HT1080 (cell line): ENCODE measurements around the gene KRT13. TPM values are rescaled to one million over a fixed set of nuclear protein-coding genes. Genes with fewer than 3 reads are reported as not detected.

Experiments
- DNase-seq: peaks from one replicate; pipeline ENCODE4 v3.0.0-alpha.2; 2015; ENCODE audit warnings: low read depth
- total RNA-seq: library from RNA; depleted of rRNA; stranded (reverse); fragments of >200 nt; shearing (Covaris generic); gene quantifications from 2 replicates; pipeline ENCODE4 v1.2.3, GENCODE V29; 2014

Gene KRT13
- total RNA-seq, 1 experiment from 2014 or later, result not detected

DNA sequence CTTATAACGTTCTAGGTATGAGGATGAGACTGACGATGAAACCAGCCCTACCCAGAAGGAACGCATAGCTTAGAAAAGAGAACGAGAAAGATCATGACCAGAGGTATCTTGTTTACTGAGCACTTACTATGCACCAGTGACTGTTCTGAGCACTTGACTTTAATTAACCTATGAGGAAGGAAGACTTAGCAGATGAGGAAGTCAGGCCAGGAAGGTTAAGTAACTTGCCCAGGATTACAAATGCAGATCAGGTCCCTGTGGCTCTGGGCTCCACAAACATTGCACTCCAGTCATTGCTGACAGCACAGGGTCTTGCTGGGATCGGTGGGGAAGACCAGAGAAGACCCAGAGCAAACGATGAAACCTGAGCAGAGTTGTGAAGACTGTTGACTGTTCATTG lies 7.1 kb downstream of the KRT13 start:
- DNase-seq, result no peak

DNA sequence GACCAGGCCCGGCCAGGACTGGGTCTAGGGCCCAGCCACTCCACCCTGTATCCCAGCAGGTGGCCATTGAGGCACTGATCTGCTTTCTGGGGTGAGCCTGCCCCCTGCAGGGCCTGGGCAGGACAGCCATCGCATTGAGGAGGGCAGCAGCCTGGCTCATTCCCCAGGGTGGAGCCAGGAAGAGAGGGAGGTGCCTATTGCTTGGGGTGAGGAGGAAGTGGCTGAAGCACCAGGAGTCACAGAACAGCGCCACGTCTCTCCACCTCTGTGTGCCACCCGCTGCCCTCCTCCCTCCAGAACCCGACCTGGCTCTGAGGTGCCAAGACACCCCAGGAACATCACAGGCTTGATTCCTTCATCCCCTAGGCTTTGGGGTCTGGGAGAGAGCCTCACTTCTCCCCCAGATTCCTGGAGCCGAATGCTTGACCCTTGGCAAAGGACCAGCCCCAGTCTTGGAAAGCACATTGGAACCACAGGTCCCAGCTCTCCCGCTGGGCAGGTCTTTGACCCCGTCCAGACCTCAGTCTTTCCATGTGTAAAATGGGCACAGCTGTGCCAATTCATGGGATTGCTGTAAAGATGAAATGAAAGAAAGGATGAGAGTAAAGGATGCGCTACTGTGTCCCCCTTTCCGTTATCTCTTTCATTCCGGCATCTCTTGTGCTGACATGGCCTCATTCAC lies 8.5 kb downstream of the KRT13 start:
- peak; percentile 90 for DNase-seq

DNA sequence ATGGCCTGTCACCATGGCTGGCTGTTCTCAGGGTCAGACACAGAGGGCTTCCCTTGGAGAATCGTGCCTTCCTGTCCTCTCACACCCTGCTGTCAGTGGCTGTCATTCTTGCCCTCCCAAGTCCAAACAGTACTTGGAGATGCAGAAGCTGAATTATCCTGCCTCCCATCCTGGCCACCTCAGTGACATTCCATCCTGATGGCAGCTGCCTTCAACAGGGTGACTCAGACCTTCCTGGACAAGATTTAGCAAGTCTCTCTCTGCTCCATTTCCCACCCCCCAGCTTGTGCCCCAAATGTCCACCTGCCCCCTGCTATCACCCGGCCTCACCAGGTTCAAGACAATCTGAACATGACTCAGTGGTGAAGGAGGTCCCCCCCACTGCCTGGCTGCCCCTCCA lies 10.9 kb downstream of the KRT13 start:
- DNase-seq, result peak; percentile 39

DNA sequence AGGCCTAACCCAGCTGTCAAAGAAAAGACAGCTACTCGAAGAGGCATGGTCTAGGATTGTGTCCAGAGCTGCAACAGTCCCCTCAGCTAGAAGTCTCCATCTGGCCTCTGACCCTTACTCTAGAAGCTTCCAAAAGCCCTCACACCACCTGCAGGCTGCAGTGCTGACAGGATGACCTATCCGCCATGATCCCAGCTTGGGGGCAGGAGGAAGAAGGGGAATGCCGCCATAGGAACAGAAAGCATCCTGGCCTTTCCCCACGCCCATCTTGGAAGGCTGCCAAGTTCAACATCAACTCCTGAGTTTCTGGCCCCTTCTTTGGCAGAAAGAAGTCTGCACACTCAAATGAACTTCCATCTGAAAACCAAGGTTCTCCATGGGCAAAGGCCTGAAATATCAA lies 12.6 kb downstream of the KRT13 start:
- DNase-seq, result peak; percentile 21

DNA sequence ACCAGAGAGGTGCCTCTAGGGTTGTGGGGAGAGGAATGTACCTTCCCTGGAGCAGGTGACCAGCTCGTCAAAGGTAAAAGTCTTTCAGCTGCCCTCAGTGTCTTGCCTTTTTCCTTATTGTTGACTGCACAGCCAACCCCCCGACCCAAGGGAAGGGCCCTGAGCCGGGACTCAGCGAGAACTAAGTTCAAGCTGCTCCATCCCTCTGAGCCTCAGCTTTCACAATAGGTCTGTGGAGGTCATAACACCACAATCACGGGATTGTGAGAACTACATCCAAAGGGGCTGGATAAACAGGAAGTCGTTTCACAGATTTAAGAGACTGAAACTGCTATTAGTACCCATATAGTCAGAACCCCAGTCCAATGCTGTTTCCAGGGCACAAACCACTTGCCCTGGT lies 13.1 kb downstream of the KRT13 start:
- peak; percentile 8 for DNase-seq

DNA sequence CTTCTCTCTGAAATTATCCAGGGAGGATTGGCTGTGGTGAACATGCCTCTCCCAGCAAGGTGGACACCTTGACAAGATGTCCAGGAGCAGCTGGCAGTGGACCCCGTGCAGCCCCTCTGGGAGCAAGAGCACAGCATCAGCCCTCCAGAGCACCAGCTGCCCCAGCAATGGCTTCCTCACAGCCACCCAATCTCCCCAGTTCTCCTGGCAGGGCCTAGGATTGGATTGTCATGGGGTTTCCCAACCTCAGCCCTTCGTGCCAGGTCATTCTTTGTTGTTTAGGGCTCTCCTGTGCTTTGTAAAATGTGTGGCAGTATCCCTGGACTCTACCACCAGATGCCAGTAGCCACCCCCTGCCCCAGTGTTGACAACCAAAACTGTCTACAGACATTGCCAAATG lies 13.9 kb downstream of the KRT13 start:
- no peak for DNase-seq

DNA sequence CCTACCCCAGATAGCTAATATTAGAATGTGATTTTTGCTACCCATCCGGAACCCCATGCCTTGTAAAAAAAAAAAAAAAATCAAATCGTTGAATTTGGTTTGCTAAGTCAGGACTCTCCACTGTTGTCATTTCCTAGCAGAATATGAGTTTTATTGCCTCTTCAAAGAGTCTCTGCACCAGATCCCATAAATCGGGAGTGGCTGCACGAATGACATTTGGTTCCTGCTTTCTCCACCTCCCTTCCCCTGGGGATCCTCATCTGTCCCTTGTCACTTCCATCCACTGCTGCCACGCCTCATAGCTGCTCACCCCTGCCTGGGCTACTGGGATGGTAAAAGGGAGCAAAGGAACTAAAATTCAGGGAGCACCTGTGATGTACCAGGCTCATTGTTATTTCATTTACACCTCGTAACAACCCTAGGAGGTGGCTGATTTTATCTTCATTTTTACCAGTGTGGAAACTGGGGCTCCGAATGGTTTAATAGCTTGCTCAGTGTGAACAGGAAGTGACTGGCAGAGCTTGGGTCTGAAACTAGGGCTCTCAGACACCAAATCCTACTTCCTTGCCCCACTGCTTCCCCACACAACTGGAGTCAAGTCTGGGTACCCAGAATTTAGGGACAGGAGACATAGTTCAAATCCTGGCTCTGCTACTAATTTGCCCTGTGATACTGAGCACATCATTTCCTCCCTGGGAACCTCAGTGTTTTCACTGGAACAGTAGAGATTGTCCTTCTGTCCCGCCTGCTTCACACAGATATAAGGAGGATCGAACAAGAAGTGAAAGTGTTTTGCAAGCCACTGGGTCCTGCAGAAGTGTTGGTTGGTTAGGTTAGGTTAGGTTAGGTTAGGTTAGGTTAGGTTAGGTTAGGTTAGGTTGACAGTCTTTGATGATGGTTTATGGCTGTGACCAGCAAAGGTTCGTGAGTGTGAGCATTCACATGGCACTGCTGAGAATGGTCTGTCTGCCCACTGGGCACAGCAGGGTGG lies 15.1 kb downstream of the KRT13 start:
- DNase-seq, result no peak

DNA sequence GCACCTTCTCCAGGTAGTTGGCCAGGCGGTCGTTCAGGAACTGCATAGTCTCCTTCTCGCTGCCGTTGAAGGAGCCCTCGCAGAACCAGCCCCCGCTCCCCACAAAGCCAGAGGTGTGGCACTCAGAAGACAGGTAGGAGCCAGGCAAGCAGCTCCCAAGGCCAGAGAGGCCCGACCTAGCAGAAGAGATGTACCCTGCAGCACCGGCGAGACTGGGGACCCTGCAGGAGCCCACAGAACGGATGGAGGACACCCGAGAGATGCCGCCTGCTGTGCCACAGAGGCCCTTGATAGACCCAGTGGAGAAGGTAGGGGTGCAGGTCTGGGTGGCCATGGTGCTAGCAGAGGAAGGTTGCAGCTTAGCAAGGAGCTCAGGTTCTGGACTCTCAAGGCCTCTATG lies 15.9 kb downstream of the KRT13 start, which contains the start of gene KRT36:
KRT36 (minus strand) TSS at position 380 of the 400 bp plus-strand sequence; CDS start at position 334, 46 bp downstream.
- DNase-seq, result no peak

DNA sequence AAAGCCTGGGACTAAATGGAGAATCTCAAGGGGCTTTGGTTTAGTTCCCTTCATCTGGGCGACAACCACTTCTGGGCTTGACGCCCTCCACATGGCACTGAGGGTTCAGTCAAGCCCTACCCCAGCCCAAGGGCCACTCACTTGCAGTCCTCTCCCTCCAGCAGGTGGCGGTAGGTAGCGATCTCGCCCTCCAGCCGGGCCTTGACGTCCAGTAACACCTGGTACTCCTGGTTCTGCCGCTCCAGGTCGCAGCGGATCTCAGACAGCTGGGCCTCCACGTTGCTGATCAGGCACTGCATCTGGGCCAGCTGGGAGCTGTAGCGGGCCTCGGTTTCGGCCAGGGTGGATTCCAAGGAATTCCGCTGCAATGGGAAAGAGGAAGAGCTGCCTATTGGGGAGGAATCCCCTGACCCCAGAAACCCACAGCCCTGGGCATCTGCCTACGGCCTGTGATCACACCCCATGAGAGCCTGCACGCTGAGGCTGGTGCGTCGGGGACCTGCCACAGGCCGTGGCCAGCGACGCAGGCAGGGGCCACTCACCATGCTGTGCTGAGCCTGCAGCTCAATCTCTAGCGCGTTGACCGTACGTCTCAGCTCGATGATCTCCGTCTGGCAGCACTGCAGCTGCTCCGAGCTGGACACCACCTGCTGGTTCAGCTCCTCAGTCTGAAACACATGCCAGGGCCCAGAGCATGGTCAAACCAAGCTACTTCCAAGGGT lies 18.4 kb downstream of the KRT13 start:
- DNase-seq, result no peak

DNA sequence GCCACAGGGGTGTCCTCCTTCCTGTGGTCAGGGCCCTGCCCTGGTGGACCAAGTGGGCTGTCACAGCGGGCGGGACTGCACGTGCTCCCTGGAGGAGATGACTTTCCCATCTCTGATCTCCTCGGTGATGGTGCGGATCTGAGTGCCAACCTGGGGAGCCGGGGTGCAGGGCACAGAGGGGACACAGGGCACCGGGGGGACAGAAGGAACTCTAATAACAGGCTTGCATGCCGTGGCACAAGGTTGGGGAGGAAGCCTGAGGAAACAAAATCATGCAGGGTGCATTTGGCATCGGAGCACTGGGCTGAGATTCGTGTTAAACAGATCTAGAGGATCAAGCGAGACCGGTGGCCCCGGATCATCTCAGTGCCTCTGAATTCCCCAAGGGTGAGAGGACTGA lies 19.1 kb downstream of the KRT13 start:
- no peak for DNase-seq

DNA sequence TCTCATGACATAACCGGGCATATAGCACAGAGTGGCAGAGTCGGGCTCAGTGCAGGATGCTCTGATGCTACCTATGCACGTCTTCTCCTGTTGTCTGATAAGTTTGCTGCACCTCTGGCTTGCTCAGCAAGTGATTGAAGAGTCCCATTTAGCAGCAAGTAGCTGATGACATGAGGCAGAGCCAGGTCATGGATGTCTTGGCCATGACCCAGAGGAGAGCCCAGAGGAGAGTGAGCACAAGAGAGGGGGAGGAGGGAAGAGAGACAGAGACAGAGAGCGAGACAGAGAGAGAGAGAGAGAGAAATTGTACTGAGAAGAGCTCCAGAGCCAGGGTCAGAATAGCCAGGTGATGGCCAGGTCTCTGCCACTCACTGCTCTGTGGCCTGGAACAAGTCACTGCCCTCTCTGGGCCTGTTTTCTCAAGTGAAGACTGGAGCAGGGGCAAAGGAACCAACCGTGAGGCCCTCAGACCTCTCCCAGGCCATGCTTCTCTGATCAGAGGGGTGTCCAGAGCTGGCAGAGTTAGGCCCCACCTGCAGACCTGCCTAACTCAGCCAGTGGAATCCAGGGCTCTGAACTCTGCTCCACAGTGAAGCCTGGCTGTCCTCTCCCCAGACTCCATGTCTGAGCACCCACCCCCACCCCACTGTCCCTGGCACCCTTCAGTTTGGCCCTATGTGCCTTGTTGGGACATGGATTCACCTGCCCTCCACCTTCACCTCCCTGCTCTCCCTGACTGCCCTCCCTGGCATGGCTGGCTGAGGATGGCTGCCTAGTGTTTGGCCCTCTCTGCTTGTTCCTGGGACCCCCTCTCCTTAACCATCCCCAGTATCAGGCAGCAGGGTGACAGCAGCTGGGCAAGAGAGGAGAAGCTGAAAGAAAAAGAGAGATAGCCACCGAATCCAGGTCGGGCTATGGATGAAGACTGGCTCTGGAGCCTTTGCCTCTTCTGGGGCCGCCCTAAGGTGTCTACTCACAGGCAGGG lies 20.2 kb downstream of the KRT13 start:
- no peak for DNase-seq

DNA sequence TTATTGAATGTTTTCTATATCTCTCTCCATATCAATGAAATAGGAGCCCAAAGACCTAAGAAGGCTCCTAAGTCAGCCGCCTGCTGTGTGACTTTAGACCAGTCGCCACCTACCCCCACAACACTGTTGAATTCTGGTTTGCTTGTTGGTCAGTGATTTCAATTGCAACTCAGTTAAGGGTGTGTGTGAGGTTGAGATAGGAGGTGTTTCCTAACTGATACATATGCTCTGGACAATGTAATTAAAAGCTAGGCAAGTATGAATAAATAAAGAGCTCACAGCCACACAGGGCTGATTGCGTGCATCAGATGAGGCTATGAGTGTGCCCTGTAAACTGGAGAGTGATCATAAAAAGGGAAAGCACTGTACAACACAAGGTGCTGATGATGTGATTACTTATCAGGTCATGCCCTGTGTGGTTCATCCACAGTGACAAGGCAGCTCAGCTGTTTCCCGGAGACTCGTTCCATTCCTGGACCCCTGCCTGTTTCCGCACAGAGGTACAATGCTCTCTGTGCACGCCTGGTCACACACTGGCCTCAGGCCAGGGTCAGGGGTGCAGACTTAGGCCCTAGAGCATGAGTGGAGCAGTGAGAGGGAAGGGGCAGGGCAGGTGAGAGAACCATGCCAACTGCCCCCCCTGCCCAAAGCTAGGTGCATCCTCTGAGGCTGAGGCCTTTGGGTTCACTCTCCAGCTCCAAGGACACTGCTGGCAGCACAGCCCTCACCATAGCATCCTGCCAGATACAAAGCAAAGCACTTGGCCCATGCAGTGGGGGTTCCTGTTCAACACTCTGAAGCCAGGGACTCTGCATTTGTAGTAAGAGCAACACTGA lies 21.2 kb downstream of the KRT13 start:
- DNase-seq, result no peak

DNA sequence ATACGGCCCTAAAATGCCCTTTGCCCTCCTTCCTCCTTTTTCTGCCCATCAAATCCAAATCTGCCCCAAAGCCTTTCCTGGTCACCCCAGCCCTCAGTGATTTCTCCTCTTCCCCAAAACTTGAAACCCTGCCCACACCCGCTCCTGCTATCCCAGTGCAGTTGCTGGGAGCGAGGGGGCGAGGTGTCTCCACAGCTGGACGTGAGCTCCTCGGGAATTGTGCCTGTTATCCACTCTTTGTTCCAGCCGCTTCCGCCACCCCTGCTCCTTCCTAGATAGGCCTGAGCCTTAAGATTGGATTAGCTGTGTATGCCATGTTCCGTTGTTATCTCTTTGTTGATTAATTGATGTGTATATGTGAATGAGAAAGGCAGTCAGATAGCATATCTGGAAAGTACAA lies 21.9 kb downstream of the KRT13 start:
- no peak for DNase-seq

DNA sequence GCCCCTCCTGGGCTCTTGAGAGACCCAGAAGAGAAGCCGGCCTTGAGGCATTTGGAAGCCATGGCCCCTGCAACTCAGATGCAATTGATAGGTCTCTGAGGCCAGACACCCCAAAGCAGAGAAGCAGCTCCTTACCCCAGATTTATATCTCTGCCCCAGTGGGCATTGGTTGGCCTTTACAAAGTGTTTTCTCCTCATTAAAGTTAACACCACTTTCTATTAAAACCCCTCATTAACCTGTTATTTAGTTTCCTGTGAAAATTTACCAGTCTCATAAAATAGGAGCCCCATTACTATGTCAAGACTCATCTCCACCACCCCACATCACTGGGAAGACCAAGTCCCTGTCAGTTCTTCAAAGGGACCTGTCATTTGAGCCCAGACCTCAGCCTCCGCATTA lies 24.4 kb downstream of the KRT13 start, which contains the start of gene KRT35:
KRT35 (minus strand) TSS at position 116 of the 400 bp plus-strand sequence; CDS start at position 62, 54 bp downstream.
- DNase-seq, result no peak

DNA sequence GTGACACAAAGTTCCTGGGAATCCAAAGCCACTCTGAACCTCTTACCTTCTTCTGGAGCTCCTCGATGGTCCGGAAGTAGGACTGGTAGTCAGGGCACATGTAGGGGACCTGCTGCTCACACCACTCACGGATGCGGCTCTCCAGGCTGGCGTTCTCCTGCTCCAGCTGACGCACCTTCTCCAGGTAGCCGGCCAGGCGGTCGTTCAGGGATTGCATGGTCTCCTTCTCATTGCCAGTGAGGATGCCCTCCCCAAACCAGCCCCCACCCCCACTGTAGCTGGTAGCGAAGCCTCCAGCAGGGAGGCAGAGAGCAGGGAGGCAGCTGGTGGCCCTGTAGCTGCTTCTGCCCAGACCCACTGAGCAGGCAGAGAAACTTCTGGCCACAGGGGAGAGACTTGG lies 24.8 kb downstream of the KRT13 start:
- DNase-seq, result no peak

DNA sequence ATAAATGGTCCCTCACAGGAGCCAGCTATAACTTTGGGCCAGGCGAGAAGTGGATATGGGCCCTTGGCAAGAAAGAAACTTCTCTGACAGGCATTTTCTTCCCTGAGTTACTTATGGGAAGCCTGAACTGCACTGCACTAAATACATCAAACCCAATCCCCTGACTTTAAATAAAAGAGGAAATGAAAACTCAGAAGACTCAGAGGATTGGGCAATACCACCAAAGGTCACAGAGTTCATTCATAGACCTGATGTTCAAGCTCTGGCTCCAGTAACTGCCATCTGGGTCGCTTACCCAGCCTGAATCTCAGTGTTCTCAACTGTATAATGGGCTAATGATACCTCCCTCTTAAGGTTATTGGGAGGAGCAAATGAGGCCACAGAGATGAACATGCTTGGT lies 25.3 kb downstream of the KRT13 start:
- no peak for DNase-seq

DNA sequence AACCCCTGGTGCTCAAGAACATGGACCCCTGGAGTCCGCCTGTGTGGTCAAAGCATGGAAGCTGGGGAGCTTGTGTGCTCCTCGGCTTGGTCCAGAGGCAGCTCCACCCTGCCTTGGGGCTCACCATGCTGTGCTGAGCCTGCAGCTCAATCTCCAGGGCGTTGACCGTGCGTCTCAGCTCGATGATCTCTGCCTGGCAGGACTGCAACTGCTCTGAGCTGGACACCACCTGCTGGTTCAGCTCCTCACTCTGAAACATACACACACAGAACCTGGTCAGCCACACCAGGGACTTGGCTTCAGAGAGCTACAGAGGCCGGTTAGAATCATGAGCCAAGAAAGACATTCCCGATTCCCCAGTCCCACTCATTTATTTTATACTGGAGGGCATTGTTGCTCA lies 27.2 kb downstream of the KRT13 start:
- DNase-seq, result no peak

DNA sequence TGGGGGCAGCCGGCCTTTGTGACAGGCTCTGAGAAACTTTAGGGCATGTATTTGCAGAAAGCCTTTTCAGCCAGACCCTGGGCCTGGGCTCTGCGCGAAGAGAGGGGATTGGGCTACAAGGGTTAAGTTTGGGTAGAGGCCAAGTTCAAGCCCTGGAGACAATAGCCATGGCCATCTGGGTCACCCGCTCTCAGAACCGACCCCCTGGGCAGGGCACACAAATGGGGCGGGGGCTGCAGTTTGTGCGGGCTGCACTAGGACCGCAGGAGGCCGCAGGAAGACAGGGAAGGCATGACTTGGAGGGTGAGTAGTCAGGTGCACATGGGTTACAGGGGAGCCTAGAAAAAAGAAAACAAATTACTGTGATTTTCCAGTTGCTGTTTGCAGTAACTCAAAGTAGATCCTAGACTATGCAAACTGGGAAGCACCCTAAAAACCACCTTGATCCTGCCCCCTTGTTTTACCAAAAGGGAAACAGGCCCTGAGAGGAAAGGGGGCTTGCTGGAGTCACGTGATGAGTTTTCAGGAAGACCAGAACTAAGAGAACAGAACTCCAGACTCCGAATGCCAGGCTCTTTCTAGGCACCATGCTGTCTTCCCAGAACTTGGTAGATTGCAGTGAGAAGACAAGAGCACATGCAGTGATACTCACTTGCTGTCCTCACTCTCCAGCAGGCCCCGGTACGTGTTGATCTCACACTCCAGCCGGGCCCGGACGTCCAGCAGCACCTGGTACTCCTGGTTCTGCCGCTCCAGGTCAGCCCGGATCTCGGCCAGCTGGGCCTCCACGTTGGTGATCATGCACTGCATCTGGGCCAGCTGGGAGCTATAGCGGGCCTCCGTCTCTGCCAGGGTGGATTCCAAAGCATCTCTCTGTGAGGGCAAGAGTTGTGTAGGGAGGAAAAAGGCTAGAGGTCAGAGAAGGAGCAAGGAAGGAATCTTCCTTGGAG lies 28.3 kb downstream of the KRT13 start:
- DNase-seq, result no peak
